ENCODE data around the gene TGFB1I1.
"Not testable (repeated sequence)": the region's sequence is repeated elsewhere in the genome, so short reads cannot be mapped to it uniquely, and the experiment has no call there.

TGFB1I1 gene

GRCh38 chr16:31436221-31437045 is 35.5 kb upstream of the TGFB1I1 start:
- no peaks in the 10 kb centered on the region for H3K9me3 ChIP-seq (ENCODE audit: control insufficient read depth in 1 of 2, low read length in 2 of 2)
- no peaks in the 10 kb centered on the region for H3K27me3 ChIP-seq (ENCODE audit: low read depth, low read length)
- no peak overlapping the region for H3K27ac ChIP-seq (ENCODE audit: low read length)
- H3K36me3 ChIP-seq (ENCODE audit: control insufficient read depth in 1 of 2, insufficient read depth in 2 of 2, low read length in 2 of 2) = no peaks in the 10 kb centered on the region
- no peaks in the 10 kb centered on the region for H3K4me1 ChIP-seq (ENCODE audit: control insufficient read depth in 1 of 2, insufficient read depth in 2 of 2, low read length in 2 of 2)
- H3K4me3 ChIP-seq (ENCODE audit: low read depth in 1 of 2, low read length in 2 of 2) = no peak overlapping the region

- Histone ChIP-seq H3K4me3 (ENCODE audit: low read depth in 1 of 2, low read length in 2 of 2) (no peak overlapping the region), H3K27me3 (ENCODE audit: low read depth, low read length) (no peaks in the 10 kb centered on the region), H3K9me3 (ENCODE audit: control insufficient read depth in 1 of 2, low read length in 2 of 2) (no peaks in the 10 kb centered on the region), H3K27ac (ENCODE audit: low read length) (no peak overlapping the region), H3K4me1 (ENCODE audit: control insufficient read depth in 1 of 2, insufficient read depth in 2 of 2, low read length in 2 of 2) (no peaks in the 10 kb centered on the region), H3K36me3 (ENCODE audit: control insufficient read depth in 1 of 2, insufficient read depth in 2 of 2, low read length in 2 of 2) (no peaks in the 10 kb centered on the region)
These were observed 33.5 kb upstream of the TGFB1I1 start for GRCh38 chr16:31438414-31438813.

- H3K36me3 ChIP-seq (ENCODE audit: control insufficient read depth in 1 of 2, insufficient read depth in 2 of 2, low read length in 2 of 2); H3K27ac ChIP-seq (ENCODE audit: low read length); H3K9me3 ChIP-seq (ENCODE audit: control insufficient read depth in 1 of 2, low read length in 2 of 2): not testable (repeated sequence)
These were observed 32.9 kb upstream of the TGFB1I1 start for GRCh38 chr16:31439023-31439422.

GRCh38 chr16:31439519-31439918 is 32.4 kb upstream of the TGFB1I1 start:
- no peaks in the 10 kb centered on the region for H3K36me3 ChIP-seq (ENCODE audit: control insufficient read depth in 1 of 2, insufficient read depth in 2 of 2, low read length in 2 of 2)
- no peak overlapping the region for H3K27ac ChIP-seq (ENCODE audit: low read length)
- H3K4me3 ChIP-seq (ENCODE audit: low read depth in 1 of 2, low read length in 2 of 2) = no peak overlapping the region
- no peaks in the 10 kb centered on the region for H3K9me3 ChIP-seq (ENCODE audit: control insufficient read depth in 1 of 2, low read length in 2 of 2)
- no peaks in the 10 kb centered on the region for H3K27me3 ChIP-seq (ENCODE audit: low read depth, low read length)
- no peaks in the 10 kb centered on the region for H3K4me1 ChIP-seq (ENCODE audit: control insufficient read depth in 1 of 2, insufficient read depth in 2 of 2, low read length in 2 of 2)

More at GRCh38 chr16:31439023-31439422, 32.9 kb upstream of the TGFB1I1 start:
- not testable (repeated sequence) for H3K4me1 ChIP-seq (ENCODE audit: control insufficient read depth in 1 of 2, insufficient read depth in 2 of 2, low read length in 2 of 2); H3K4me3 ChIP-seq (ENCODE audit: low read depth in 1 of 2, low read length in 2 of 2); H3K27me3 ChIP-seq (ENCODE audit: low read depth, low read length)

- Histone ChIP-seq H3K4me3 (ENCODE audit: low read depth in 1 of 2, low read length in 2 of 2) (no peak overlapping the region), H3K9me3 (ENCODE audit: control insufficient read depth in 1 of 2, low read length in 2 of 2) (no peaks in the 10 kb centered on the region), H3K4me1 (ENCODE audit: control insufficient read depth in 1 of 2, insufficient read depth in 2 of 2, low read length in 2 of 2) (no peaks in the 10 kb centered on the region), H3K27me3 (ENCODE audit: low read depth, low read length) (no peaks in the 10 kb centered on the region), H3K27ac (ENCODE audit: low read length) (no peak overlapping the region), H3K36me3 (ENCODE audit: control insufficient read depth in 1 of 2, insufficient read depth in 2 of 2, low read length in 2 of 2) (no peaks in the 10 kb centered on the region)
These were observed 31.3 kb upstream of the TGFB1I1 start for GRCh38 chr16:31440516-31441184.

- Histone ChIP-seq H3K36me3 (ENCODE audit: control insufficient read depth in 1 of 2, insufficient read depth in 2 of 2, low read length in 2 of 2) (no peaks in the 10 kb centered on the region), H3K4me3 (ENCODE audit: low read depth in 1 of 2, low read length in 2 of 2) (no peak overlapping the region), H3K9me3 (ENCODE audit: control insufficient read depth in 1 of 2, low read length in 2 of 2) (no peaks in the 10 kb centered on the region), H3K4me1 (ENCODE audit: control insufficient read depth in 1 of 2, insufficient read depth in 2 of 2, low read length in 2 of 2) (no peaks in the 10 kb centered on the region), H3K27ac (ENCODE audit: low read length) (no peak overlapping the region), H3K27me3 (ENCODE audit: low read depth, low read length) (no peaks in the 10 kb centered on the region)
These were observed 30.0 kb upstream of the TGFB1I1 start for GRCh38 chr16:31441956-31442355.

GRCh38 chr16:31445931-31446330 is 26.0 kb upstream of the TGFB1I1 start:
- H3K27me3 ChIP-seq (ENCODE audit: low read depth, low read length); H3K27ac ChIP-seq (ENCODE audit: low read length); H3K4me1 ChIP-seq (ENCODE audit: control insufficient read depth in 1 of 2, insufficient read depth in 2 of 2, low read length in 2 of 2); H3K36me3 ChIP-seq (ENCODE audit: control insufficient read depth in 1 of 2, insufficient read depth in 2 of 2, low read length in 2 of 2); H3K4me3 ChIP-seq (ENCODE audit: low read depth in 1 of 2, low read length in 2 of 2); H3K9me3 ChIP-seq (ENCODE audit: control insufficient read depth in 1 of 2, low read length in 2 of 2): not testable (repeated sequence)

- H3K9me3 ChIP-seq (ENCODE audit: control insufficient read depth in 1 of 2, low read length in 2 of 2) = no peaks in the 10 kb centered on the region
- no peaks in the 10 kb centered on the region for H3K27me3 ChIP-seq (ENCODE audit: low read depth, low read length)
- peaks cover 21 to 27% of the 10 kb centered on the region in 2 donors for H3K4me1 ChIP-seq (ENCODE audit: control insufficient read depth in 1 of 2, insufficient read depth in 2 of 2, low read length in 2 of 2)
- no peak overlapping the region for H3K27ac ChIP-seq (ENCODE audit: low read length)
- H3K4me3 ChIP-seq (ENCODE audit: low read depth in 1 of 2, low read length in 2 of 2) = no peak overlapping the region
- no peaks in the 10 kb centered on the region for H3K36me3 ChIP-seq (ENCODE audit: control insufficient read depth in 1 of 2, insufficient read depth in 2 of 2, low read length in 2 of 2)
These were observed 20.8 kb upstream of the TGFB1I1 start for GRCh38 chr16:31451201-31451600.

GRCh38 chr16:31451681-31452351 is 20.1 kb upstream of the TGFB1I1 start:
- no peaks in the 10 kb centered on the region for H3K36me3 ChIP-seq (ENCODE audit: control insufficient read depth in 1 of 2, insufficient read depth in 2 of 2, low read length in 2 of 2)
- H3K9me3 ChIP-seq (ENCODE audit: control insufficient read depth in 1 of 2, low read length in 2 of 2) = no peaks in the 10 kb centered on the region
- peaks cover 25 to 33% of the 10 kb centered on the region in 2 donors for H3K4me1 ChIP-seq (ENCODE audit: control insufficient read depth in 1 of 2, insufficient read depth in 2 of 2, low read length in 2 of 2)
- peak overlapping the region; percentile 67 for H3K27ac ChIP-seq (ENCODE audit: low read length)
- H3K27me3 ChIP-seq (ENCODE audit: low read depth, low read length) = no peaks in the 10 kb centered on the region
- H3K4me3 ChIP-seq (ENCODE audit: low read depth in 1 of 2, low read length in 2 of 2) = no peak overlapping the region

- H3K4me3 ChIP-seq (ENCODE audit: low read depth in 1 of 2, low read length in 2 of 2) = no peak overlapping the region
- no peaks in the 10 kb centered on the region for H3K36me3 ChIP-seq (ENCODE audit: control insufficient read depth in 1 of 2, insufficient read depth in 2 of 2, low read length in 2 of 2)
- peaks cover 30 to 41% of the 10 kb centered on the region in 2 donors for H3K4me1 ChIP-seq (ENCODE audit: control insufficient read depth in 1 of 2, insufficient read depth in 2 of 2, low read length in 2 of 2)
- peak overlapping the region; percentile 67 for H3K27ac ChIP-seq (ENCODE audit: low read length)
- H3K9me3 ChIP-seq (ENCODE audit: control insufficient read depth in 1 of 2, low read length in 2 of 2) = no peaks in the 10 kb centered on the region
- H3K27me3 ChIP-seq (ENCODE audit: low read depth, low read length) = no peaks in the 10 kb centered on the region
These were observed 19.3 kb upstream of the TGFB1I1 start for GRCh38 chr16:31452631-31453106.
